Vagina (tissue), 2 donors: ENCODE data around the gene SART3. TPM values are rescaled to one million over a fixed set of nuclear protein-coding genes. Genes with fewer than 3 reads are reported as not detected.
"Not testable (repeated sequence)": the region's sequence is repeated elsewhere in the genome, so short reads cannot be mapped to it uniquely, and the experiment has no call there.

Experiments
- DNase-seq, 2 donors: peaks; one replicate each; pipeline ENCODE4 v3.0.0-alpha.2; 2017; ENCODE audit errors: extremely low spot score in 2 of 2
- H3K27ac ChIP-seq: fragments of 200-600 bp; sonication (generic); one replicate; pipeline ENCODE4 v1.5.1; 2019
- H3K27me3 ChIP-seq: fragments of 200-600 bp; sonication (generic); one replicate; pipeline ENCODE4 v1.5.1; 2019
- H3K36me3 ChIP-seq, 2 donors: fragments of 200-600 bp; sonication (generic); one replicate each; pipeline ENCODE4 v1.5.1; 2017 to 2019
- H3K4me1 ChIP-seq: fragments of 200-600 bp; sonication (generic); one replicate; pipeline ENCODE4 v1.5.1; 2019
- H3K4me3 ChIP-seq, 2 donors: fragments of 200-600 bp; sonication (generic); 1 replicate in 1 of 2; 2 replicates in 1 of 2; pipeline ENCODE4 v1.5.1; 2016 to 2019
- H3K9me3 ChIP-seq: fragments of 200-600 bp; sonication (generic); one replicate; pipeline ENCODE4 v1.5.1; 2019
- POLR2A ChIP-seq, 2 donors: fragments of 450-650 bp; IDR thresholded peaks; one replicate each; pipeline ENCODE4 v1.6.1; 2017; ENCODE audit warnings: antibody characterized with exemption in 2 of 2, mild to moderate bottlenecking in 2 of 2, moderate library complexity in 2 of 2
- POLR2AphosphoS5 ChIP-seq, 2 donors: sonication (generic); formaldehyde crosslinking; IDR thresholded peaks; one replicate each; pipeline ENCODE4 v1.9.0; 2017; ENCODE audit warnings: antibody characterized with exemption in 2 of 2, mild to moderate bottlenecking in 2 of 2, low read depth in 1 of 2; ENCODE audit not compliant: insufficient read depth in 1 of 2
- intact Hi-C: fragments of 100-400 bp; cut with DNase I; formaldehyde crosslinking; loops from one replicate; pipeline ENCODE4 v1.15.1; 2023
- total RNA-seq: library from RNA; depleted of rRNA; stranded (reverse); fragments of >200 nt; gene quantifications from one replicate; pipeline ENCODE4 v1.2.3, GENCODE V29; 2016
- TF ChIP-seq, protein P1 (sequence below), 3 experiments: fragments of 450-650 bp in 2 of 3; fragments of 200-600 bp in 1 of 3; sonication (generic) in 1 of 3; IDR thresholded peaks; one replicate each; pipeline ENCODE4 v1.5.1; 2017 to 2019; ENCODE audit warnings: antibody characterized with exemption in 3 of 3, mild to moderate bottlenecking in 2 of 3, moderate library complexity in 2 of 3

Gene SART3
- total RNA-seq, 1 donor from 2014 or later: 44.2 TPM

DNA sequence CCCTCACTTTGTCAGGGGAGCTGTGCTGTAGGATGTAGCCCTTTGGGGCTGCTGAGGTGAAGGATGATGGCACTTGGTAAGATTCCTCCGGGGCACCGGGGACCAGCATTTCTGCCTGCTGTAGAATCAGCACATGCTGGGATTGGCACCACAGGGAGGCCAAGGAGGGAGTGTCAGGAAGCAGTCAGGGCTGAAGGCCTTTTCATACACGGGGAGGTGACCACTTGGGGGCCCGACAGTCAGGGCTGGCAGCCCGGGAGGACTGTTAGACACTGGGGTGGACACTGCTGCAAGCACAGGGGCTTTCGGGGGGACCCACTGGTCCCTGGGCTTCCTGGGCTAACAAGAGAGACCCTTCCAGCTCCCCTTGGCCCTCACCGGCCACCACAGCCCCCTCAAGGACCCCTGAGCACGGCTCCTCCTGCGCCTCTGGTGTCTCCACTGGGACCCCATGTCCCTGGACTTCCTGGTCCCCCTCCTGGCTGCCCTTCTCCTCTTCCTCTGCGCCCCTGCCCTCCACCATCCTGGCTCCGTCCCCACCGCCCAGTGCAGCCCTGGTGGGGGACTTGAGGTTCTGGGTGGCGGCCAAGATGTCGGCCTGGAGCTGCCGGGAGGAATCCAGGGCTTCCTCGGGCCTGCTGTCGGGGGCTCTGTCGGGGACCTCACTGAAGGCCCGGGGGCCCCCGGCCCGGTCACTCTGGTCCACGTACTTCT lies 30.5 kb upstream of the SART3 start:
- no peak for TF ChIP-seq POLR2AphosphoS5 (IDR thresholded peaks at IDR 0.05; ENCODE audit: insufficient read depth in 1 of 2, low read depth in 1 of 2)
- TF ChIP-seq, protein P1, sequence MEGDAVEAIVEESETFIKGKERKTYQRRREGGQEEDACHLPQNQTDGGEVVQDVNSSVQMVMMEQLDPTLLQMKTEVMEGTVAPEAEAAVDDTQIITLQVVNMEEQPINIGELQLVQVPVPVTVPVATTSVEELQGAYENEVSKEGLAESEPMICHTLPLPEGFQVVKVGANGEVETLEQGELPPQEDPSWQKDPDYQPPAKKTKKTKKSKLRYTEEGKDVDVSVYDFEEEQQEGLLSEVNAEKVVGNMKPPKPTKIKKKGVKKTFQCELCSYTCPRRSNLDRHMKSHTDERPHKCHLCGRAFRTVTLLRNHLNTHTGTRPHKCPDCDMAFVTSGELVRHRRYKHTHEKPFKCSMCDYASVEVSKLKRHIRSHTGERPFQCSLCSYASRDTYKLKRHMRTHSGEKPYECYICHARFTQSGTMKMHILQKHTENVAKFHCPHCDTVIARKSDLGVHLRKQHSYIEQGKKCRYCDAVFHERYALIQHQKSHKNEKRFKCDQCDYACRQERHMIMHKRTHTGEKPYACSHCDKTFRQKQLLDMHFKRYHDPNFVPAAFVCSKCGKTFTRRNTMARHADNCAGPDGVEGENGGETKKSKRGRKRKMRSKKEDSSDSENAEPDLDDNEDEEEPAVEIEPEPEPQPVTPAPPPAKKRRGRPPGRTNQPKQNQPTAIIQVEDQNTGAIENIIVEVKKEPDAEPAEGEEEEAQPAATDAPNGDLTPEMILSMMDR (IDR thresholded peaks at IDR 0.05): no peak
- no peak for TF ChIP-seq POLR2A (IDR thresholded peaks at IDR 0.05)
- intact Hi-C loops: no loop called here
- Histone ChIP-seq H3K27ac (no peak overlapping the region), H3K4me1 (peaks cover 21% of the 10 kb centered on the region), H3K36me3 (no peaks in the 10 kb centered on the region), H3K4me3 (no peak overlapping the region), H3K9me3 (no peaks in the 10 kb centered on the region), H3K27me3 (no peaks in the 10 kb centered on the region)
- DNase-seq: no peak

DNA sequence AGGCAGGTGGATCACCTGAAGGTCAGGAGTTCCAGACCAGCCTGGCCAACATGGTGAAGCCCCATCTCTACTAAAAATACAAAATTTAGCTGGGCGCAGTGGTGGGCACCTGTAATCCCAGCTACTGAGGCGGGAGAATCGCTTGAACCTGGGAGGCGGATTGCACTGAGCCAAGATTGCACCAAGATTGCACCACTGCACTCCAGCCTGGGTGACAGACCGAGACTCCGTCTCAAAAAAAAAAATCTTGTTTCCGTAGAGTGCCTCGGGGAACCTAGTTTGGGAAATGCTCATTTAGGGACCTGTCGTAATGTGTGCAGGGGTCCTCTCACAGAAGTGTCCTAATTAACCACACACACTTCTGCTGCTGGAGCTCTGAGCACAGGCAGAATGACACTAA lies 29.5 kb upstream of the SART3 start:
- H3K27me3 ChIP-seq, H3K36me3 ChIP-seq, H3K4me3 ChIP-seq, intact Hi-C loops, H3K9me3 ChIP-seq, H3K27ac ChIP-seq, DNase-seq: not testable (repeated sequence)
- H3K4me1 ChIP-seq: peaks cover 12% of the 10 kb centered on the region

- H3K36me3 ChIP-seq: no peaks in the 10 kb centered on the region
- TF ChIP-seq POLR2AphosphoS5 (IDR thresholded peaks at IDR 0.05; ENCODE audit: insufficient read depth in 1 of 2, low read depth in 1 of 2): no peak
- TF ChIP-seq, protein P1 (IDR thresholded peaks at IDR 0.05): no peak
- no peak for TF ChIP-seq POLR2A (IDR thresholded peaks at IDR 0.05)
- no peak for DNase-seq
- intact Hi-C loops: no loop called here
- peaks cover 11% of the 10 kb centered on the region for H3K4me1 ChIP-seq
- H3K27me3 ChIP-seq: no peaks in the 10 kb centered on the region
- H3K9me3 ChIP-seq: no peaks in the 10 kb centered on the region
- no peak overlapping the region for H3K27ac ChIP-seq
- no peak overlapping the region for H3K4me3 ChIP-seq
Measured at GRCh38 chr12:108589840-108590229, 28.9 kb upstream of the SART3 start.

GRCh38 chr12:108589028-108589839 lies 28.3 kb upstream of the SART3 start:
- no peak overlapping the region for H3K4me3 ChIP-seq
- intact Hi-C loops: no loop called here
- peak overlapping the region; percentile 49 for H3K27ac ChIP-seq
- no peaks in the 10 kb centered on the region for H3K36me3 ChIP-seq
- H3K27me3 ChIP-seq: no peaks in the 10 kb centered on the region
- DNase-seq: no peak
- no peaks in the 10 kb centered on the region for H3K9me3 ChIP-seq
- H3K4me1 ChIP-seq: peaks cover 11% of the 10 kb centered on the region
- TF ChIP-seq, protein P1 (IDR thresholded peaks at IDR 0.05): no peak
- TF ChIP-seq POLR2AphosphoS5 (IDR thresholded peaks at IDR 0.05; ENCODE audit: insufficient read depth in 1 of 2, low read depth in 1 of 2): peak in 1 of 2 donors; percentile 51

DNA sequence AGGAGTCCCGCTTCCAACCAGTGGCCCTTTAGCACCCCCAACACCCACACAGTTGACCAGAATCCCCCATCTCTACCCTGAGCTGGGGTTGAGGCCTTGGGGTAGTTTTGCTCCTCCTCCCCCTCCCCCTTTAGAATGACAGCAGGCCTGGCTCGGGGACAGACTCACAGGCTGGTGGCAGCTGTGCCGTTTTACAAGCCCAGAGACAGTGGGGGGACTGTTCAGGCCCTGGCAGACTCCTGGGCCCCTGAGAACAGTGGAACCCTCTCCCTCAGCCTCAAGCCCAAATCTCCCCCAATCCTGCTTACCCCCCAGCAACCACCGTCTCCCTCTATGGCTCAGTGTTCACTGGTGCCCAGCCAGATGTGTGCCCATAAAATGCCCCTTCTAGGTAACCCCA lies 26.9 kb upstream of the SART3 start:
- intact Hi-C loops: no loop called here
- Histone ChIP-seq H3K36me3 (no peaks in the 10 kb centered on the region), H3K9me3 (no peaks in the 10 kb centered on the region), H3K27me3 (no peaks in the 10 kb centered on the region), H3K4me3 (no peak overlapping the region), H3K27ac (no peak overlapping the region), H3K4me1 (peaks cover 16% of the 10 kb centered on the region)
- TF ChIP-seq, protein P1 (IDR thresholded peaks at IDR 0.05): no peak
- no peak for TF ChIP-seq POLR2AphosphoS5 (IDR thresholded peaks at IDR 0.05; ENCODE audit: insufficient read depth in 1 of 2, low read depth in 1 of 2)
- TF ChIP-seq POLR2A (IDR thresholded peaks at IDR 0.05): no peak
- DNase-seq: no peak
